Measurements from ENCODE around the gene CNOT8.
"Not testable (repeated sequence)": the region's sequence is repeated elsewhere in the genome, so short reads cannot be mapped to it uniquely, and the experiment has no call there.

- not testable (repeated sequence) for TF ChIP-seq CTCF (IDR thresholded peaks at IDR 0.05; ENCODE audit: insufficient read depth, low read depth, low read length); EZH2 (IDR thresholded peaks at IDR 0.05; ENCODE audit: insufficient read depth, low read length)
Observed at GRCh38 chr5:154832804-154833203, 25.6 kb upstream of the CNOT8 start.
